Chondrocyte (in vitro differentiated cells): ENCODE results near the gene KANK4. TPM values are rescaled to one million over a fixed set of nuclear protein-coding genes. Genes with fewer than 3 reads are reported as not detected.

Experiments used
- DNase-seq: peaks from one replicate; pipeline ENCODE4 v3.0.0; 2021; ENCODE audit warnings: mixed read lengths, low spot score
- H3K27ac Mint-ChIP-seq: one replicate; pipeline ENCODE4 v1.8.0; 2021; ENCODE audit warnings: mild to moderate bottlenecking, moderate library complexity, mixed read lengths; ENCODE audit not compliant: unreplicated experiment
- H3K27me3 Mint-ChIP-seq: 2 replicates; pipeline ENCODE4 v1.8.0; 2021; ENCODE audit warnings: low read depth, mixed read lengths
- H3K36me3 Mint-ChIP-seq: 2 replicates; pipeline ENCODE4 v1.8.0; 2021; ENCODE audit warnings: low read depth, mixed read lengths
- H3K4me1 Mint-ChIP-seq: 2 replicates; pipeline ENCODE4 v1.8.0; 2021; ENCODE audit warnings: low read depth, mild to moderate bottlenecking, mixed read lengths
- H3K4me3 Mint-ChIP-seq: one replicate; pipeline ENCODE4 v1.8.0; 2021; ENCODE audit warnings: mild to moderate bottlenecking, moderate library complexity, mixed read lengths; ENCODE audit not compliant: unreplicated experiment
- H3K9me3 Mint-ChIP-seq: 2 replicates; pipeline ENCODE4 v1.8.0; 2021; ENCODE audit warnings: low read depth, mixed read lengths
- CTCF ChIP-seq: fragments of 200-600 bp; sonication (generic); IDR thresholded peaks from 2 replicates; pipeline ENCODE4 v1.5.0; 2021; ENCODE audit warnings: antibody characterized with exemption, mild to moderate bottlenecking, moderate library complexity
- total RNA-seq: library from RNA; stranded (reverse); gene quantifications from 3 replicates; pipeline ENCODE4 v1.2.1, GENCODE V29; 2021

The KANK4 gene
- total RNA-seq, 1 donor from 2014 or later, result 1.4 TPM

GRCh38 chr1:62306065-62306464 is 13.2 kb downstream of the KANK4 start:
- no peak for TF ChIP-seq CTCF
- no peak overlapping the region for H3K4me3 Mint-ChIP-seq
- H3K4me1 Mint-ChIP-seq, result peaks cover 3% of the 10 kb centered on the region
- H3K36me3 Mint-ChIP-seq, result no peaks in the 10 kb centered on the region
- H3K27me3 Mint-ChIP-seq, result peaks cover 11% of the 10 kb centered on the region
- no peak for DNase-seq
- no peaks in the 10 kb centered on the region for H3K9me3 Mint-ChIP-seq
- H3K27ac Mint-ChIP-seq, result no peak overlapping the region

- H3K4me1 Mint-ChIP-seq, result peaks cover 3% of the 10 kb centered on the region
- DNase-seq, result no peak
- H3K9me3 Mint-ChIP-seq, result no peaks in the 10 kb centered on the region
- no peak overlapping the region for H3K27ac Mint-ChIP-seq
- no peak overlapping the region for H3K4me3 Mint-ChIP-seq
- no peak for TF ChIP-seq CTCF
- no peaks in the 10 kb centered on the region for H3K36me3 Mint-ChIP-seq
- peaks cover 7% of the 10 kb centered on the region for H3K27me3 Mint-ChIP-seq
Measured at GRCh38 chr1:62304975-62305374, 14.3 kb downstream of the KANK4 start.

- Mint-ChIP-seq H3K27ac (no peak overlapping the region), H3K4me3 (no peak overlapping the region), H3K9me3 (no peaks in the 10 kb centered on the region), H3K4me1 (peaks cover 3% of the 10 kb centered on the region), H3K36me3 (no peaks in the 10 kb centered on the region), H3K27me3 (peaks cover 5% of the 10 kb centered on the region)
- TF ChIP-seq CTCF, result no peak
- DNase-seq, result no peak
Measured at GRCh38 chr1:62304515-62304914, 14.7 kb downstream of the KANK4 start.

GRCh38 chr1:62301726-62302390 is 17.4 kb downstream of the KANK4 start:
- no peaks in the 10 kb centered on the region for H3K36me3 Mint-ChIP-seq
- TF ChIP-seq CTCF, result no peak
- no peaks in the 10 kb centered on the region for H3K9me3 Mint-ChIP-seq
- no peak for DNase-seq
- H3K27ac Mint-ChIP-seq, result no peak overlapping the region
- no peak overlapping the region for H3K4me3 Mint-ChIP-seq
- H3K27me3 Mint-ChIP-seq, result no peaks in the 10 kb centered on the region
- H3K4me1 Mint-ChIP-seq, result peaks cover 4% of the 10 kb centered on the region

- Mint-ChIP-seq H3K36me3 (no peaks in the 10 kb centered on the region), H3K4me1 (peaks cover 15% of the 10 kb centered on the region), H3K27ac (no peak overlapping the region), H3K27me3 (no peaks in the 10 kb centered on the region), H3K4me3 (no peak overlapping the region), H3K9me3 (no peaks in the 10 kb centered on the region)
- no peak for DNase-seq
- TF ChIP-seq CTCF, result no peak
Measured at GRCh38 chr1:62299426-62300200, 19.6 kb downstream of the KANK4 start.
